Fibroblast of upper back skin (primary cell): Measurements from ENCODE around the gene GPS2.

ENCODE experiments used
- DNase-seq: peaks from one replicate; pipeline ENCODE4 v3.0.0-alpha.2; 2013

GPS2 gene

DNA sequence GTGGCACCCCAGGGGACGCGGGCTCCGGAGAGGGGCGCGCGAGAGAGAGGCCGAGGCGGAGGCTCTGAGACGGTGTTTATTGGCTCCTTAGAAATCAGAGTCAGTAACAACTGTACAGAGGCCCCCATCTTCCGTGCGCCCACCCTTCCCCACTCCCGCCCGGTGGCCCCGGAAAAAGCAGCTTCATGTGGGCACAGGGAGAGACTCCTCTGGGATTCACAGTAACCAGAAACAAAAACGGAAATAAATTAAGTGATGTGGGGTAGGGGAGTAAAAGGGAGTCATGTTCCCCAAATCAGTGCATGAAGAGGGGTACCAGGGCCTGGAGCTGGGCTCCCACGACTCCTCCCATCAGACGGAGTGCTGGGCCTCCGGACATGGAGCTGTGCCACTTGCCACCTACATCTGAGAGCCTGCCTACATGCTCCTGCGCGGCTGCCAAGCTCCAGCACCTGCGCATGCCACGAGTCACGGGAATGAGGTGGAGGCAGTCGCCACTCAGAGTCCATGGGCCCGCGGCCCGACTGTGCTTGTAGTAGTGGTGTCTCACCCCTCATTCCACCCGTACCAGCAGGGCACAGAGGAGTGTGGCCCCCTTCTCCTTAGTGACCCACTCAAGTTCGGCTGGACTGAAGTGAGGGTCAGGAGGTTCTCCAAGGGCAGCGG, 543 bp upstream of the GPS2 start:
- DNase-seq, result no peak

DNA sequence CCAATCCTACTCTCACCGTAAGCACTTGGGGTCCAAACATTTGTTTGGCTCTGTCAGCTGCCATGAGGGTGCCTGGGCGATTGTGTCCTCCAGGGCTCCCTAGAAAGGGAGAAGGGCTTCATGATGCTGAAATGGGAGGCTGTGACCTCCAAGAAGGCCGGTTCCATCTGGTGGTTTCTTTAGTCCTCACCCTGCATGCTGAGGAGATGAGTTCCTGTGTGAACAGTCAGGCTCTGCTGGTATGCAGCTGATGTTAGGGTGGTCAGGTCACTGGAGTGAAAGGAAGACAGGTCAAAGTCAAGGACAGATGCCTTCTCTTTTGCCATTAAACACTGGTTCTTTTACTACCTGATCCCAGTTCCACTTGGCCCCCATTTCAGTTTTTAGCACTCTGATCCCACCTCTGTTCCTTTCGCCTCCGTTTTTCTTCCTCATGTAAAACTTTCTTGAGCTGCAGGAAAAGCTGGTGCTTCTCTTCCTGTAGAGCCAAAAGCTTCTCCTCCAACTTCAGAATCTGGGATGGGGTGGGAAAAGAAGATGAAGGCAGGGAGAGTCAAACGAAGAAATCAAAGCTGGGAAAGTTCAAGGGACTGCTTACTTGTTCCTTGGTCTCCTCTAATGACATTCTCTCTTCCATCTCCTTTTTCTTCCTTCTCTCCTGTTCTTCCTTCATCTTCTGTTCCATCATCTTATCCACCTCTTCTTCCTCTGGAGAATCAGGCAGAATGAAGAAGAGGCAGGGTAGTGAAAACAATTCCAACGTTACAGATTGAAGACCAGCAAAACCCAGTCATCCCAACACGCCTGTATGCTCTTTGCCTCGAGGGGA, 1.1 kb downstream of the GPS2 start:
- DNase-seq, result no peak

DNA sequence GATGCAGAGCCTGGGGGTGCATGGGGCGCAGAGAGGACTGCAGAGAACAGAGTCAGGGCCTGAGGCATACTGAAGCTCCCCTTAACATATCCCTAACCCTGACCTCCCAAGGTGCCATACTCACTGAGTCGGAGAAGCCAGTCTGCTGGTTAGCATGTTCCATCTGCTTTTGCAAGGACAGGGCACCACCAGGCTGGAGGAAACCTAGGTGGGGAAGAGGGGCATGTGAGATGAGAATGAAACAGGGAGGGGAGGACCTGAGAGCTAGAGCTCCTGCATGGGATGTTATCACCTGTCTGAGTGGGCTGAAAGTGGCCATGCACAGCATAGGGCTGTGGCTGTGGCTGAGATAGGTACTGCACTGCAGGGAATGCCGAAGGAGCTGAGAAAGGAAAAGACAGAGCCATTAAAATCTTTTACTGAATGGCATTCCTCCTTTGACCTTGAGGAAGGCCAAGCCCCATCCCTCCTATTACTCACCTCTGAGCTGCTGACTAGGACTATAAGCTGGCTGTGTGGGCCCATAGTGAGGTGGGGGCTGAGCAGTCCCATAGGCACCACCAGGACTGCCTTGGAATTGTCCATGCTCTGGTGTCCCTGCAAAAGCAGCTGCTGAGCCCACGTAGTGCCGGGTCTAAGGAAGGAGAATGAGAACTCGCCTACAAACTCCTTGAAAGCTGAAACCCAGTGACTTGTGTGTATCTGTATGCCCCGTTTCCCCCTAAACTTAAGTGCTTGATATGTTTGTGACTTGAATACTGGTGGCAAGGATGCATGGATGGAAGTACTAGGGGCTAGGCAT, 1.9 kb downstream of the GPS2 start:
- no peak for DNase-seq

DNA sequence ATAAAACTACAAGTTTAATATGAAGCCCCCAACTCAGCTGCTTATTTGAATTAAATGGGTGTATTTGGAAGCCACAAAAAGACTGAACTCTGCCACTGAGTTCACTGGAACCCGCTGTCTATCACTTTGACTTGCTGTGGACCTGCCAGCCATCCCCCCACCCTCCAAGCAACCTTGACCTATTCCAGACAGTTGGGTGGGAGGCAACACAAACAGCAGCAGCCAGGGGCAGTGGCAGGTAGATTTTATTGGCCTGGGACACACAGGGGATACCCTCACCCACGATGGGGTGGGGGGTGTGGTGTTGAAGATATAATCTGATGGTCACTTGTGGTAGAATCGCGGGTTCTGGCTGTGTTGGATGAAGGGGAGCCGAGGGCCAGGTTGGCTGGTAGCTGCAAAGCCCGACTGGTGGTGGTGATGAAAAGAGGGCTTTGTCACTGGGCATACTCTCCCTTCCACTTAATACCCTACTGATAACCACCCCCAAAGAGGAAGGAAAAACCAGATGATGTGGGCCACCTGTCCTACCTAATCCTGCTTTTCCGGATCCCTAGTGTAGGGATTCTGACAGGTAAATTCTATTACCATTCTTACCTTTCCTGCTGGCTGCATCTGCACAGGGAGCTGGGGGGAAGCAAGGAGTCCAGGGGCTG, 2.6 kb downstream of the GPS2 start:
- DNase-seq, result no peak

DNA sequence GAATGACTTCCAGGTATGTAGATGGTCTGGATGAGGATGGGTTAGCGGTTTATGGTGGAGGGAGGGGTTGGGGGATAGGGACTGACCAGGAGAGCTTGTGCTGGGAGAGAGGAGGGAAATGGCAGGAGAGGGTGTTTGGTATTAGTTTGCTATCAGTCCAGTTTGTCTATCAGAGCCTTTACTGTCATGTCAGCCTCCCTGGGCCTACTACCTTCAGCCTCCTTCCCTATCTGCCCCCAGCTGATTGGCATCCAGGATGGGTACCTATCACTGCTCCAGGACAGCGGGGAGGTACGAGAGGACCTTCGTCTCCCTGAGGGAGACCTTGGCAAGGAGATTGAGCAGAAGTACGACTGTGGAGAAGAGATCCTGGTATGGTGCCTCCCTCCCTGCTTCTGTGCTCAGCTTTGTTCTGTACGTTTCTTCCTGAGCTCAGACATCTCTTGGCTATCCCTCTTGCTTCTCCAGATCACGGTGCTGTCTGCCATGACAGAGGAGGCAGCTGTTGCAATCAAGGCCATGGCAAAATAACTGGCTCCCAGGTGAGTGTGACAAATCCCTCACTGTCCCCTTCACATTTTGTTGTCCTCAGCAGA, 4.0 kb downstream of the GPS2 start:
- no peak for DNase-seq

DNA sequence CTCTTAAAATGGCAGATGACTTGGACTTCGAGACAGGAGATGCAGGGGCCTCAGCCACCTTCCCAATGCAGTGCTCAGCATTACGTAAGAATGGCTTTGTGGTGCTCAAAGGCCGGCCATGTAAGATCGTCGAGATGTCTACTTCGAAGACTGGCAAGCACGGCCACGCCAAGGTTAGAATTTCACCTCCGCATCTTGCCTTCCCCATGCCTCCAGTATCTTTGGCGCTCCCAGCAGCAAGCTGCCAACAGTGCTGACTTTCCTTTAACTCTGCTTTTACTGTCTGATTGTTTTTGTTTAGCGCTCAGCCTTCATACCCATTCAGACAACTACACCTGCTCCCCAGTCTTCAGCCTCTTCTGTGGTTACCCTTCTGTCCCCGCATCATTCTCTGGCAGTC, 5.5 kb downstream of the GPS2 start:
- DNase-seq, result no peak

DNA sequence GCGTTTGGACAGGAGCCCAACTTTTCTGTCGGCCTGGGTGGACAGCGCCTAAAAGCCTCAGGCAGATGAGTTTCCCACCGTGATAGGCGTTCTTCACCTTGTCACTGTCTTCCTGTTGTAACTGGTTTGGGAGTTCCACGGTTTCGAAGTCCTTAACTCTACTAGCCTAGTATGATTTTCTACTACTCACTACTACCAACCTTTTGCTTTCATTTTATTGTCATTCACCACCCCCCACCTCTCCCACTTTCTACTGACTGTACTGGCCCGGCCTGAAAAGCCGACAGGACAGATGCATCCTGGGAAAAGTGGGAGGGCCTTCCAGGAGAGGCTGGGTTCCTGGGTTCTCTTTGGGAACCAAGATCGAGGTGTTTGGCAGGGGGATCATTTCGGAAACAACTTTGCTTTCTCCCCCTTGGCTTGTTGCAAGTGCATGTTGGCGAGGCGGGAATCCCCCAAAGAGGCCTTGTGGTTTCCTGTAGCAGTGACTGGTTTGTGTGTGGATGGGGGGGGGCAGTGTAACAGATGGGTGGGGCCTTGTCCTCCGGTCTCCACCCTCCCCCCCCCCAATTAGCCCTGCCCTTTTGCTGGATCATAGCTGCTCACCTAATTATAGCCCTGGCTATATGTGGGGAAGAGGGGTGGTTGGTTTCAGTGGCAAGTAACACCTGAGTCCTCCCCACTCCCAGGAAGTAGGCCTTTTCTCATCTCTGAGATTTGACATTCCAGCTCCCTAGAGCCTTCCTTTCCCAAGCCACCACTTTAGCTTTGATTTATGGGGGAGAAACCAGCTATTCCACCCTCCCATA, 6.3 kb downstream of the GPS2 start:
- DNase-seq, result peak; percentile 78

DNA sequence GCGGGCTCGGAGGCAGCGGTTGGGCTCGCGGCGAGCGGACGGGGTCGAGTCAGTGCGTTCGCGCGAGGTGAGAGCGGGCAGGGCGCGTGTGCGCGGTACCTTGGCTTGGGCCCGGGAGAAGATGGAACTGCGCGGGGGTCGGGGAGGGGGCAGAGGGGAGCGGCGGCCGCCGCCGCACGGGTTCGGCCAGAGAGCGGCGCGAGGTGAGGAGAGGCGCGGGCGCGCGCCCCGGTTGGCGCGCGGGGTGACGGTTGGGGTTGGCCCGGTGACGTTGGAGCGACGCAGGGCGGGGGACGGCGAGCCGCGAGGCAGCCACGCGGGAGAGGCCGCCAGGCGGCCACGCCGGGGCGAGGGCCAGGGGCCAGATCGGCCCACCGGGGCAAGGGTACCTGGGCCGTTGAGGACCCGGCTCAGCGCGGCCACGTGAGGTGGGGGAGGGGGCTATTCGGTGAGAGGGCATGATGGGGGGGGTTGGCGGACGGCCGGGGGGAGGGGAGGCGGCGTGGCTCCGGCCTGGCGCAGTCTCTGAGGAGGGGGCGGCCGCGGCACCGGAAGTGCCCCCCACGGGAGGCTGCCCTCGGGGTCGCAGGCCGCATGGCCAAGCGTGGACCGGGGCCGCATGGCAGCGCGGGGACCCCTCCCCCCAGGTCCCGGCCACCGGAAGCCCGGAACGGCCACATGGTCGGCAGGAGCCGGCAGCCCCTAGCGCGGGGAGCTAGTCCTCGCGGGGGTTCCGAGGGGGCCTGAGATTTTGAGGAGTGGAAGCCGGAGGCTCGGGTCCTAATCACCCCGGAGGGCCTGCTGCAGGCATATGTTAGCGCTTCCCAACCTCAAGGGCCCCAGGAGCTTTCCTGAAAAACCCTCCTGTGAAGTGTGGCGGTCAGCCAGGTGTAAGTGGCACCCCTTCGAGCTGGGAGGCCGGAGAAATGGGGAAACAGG, 7.2 kb downstream of the GPS2 start:
- DNase-seq, result peak; percentile 17

DNA sequence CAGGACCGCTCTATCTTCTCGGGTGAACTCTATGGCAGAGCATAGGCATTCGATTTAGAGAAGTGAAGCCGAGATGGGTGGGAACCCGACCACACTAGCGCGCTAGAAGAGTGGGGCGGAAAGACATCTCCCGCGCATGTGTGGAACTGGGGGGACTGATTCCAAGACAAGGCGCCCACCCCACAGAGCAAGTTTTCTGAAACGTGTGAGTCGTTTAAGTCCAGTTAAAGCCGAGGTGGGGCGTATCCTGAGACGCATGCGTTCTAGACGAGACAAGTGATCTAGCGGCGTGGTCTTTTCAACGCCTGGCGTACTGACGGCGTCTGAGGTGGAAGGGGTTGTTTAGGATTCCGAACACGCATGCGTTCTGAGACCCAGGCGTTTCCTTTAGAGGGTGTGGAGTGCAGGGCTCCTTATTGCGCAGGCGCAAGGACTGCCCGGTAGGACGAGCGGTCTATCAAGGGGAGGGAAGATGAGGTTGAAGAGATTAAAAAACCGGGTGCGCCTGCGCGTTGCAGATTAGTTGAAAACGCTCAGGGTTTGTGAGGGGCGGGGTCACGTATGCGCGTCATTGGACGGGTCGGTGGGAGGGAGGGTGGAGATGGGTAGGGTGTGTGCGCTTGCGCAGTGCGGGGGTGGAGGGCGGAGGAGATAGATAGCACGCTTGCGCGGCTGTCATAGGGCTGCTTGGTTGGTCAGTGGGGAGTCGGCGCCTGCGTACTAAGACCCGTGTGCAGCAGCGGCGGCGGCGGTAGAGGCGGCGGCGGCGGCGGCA, 8.1 kb downstream of the GPS2 start, which contains the start of gene EIF5A:
TSS of gene EIF5A (plus strand) at position 718 of the 775 bp plus-strand sequence. CDS start 2,008 bp downstream, outside the sequence.
- DNase-seq, result peak; percentile 100

DNA sequence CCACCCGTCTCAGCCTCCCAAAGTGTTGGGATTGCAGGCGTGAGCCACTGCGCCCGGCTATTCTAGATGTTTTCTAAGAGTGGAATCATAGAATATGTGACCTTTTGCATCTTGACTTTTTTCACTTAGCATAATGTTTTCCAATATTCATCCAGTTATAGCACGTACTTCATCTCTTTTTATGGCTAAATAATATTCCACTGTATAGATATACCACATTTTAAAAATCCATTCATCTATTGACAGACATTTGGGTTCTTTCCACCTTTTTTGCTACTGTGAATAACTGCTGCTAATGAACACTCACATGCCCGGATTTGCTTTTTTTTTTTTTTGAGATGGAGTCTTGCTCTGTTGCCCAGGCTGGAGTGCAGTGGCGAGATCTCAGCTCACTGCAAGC, 11.0 kb downstream of the GPS2 start:
- DNase-seq, result no peak

DNA sequence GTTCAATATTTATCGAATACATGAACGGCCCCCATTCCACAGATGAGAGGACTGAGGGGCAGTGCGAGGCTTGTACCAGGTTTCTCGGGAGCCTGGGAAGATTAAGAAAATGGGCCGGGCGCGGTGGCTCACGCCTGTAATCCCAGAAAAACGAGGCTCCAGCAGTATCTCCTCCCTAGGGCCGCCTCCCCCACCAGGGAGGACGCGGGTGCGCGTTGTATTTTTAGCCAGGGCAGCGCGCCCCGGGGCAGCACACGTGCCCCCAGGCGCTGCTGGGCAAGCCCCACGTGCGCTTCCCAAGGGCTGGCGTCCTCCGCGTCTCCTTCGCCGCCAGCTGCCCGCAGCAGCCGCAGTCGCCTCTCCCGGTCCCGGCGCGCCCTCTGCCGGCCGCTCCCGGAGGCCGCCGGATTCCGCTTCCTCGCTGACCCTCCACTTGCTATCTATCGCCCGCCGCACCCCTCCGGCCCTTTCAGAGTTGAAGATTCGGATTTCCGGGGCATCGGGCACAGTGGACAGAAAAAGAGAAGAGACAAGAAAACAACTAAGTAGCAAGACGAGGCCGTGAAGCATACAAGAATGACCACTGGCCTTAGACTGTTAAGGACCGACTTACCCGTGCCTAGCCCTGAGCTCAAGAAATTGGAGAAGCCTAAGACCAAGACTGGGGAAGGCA, 18.8 kb downstream of the GPS2 start:
- DNase-seq, result peak; percentile 65

DNA sequence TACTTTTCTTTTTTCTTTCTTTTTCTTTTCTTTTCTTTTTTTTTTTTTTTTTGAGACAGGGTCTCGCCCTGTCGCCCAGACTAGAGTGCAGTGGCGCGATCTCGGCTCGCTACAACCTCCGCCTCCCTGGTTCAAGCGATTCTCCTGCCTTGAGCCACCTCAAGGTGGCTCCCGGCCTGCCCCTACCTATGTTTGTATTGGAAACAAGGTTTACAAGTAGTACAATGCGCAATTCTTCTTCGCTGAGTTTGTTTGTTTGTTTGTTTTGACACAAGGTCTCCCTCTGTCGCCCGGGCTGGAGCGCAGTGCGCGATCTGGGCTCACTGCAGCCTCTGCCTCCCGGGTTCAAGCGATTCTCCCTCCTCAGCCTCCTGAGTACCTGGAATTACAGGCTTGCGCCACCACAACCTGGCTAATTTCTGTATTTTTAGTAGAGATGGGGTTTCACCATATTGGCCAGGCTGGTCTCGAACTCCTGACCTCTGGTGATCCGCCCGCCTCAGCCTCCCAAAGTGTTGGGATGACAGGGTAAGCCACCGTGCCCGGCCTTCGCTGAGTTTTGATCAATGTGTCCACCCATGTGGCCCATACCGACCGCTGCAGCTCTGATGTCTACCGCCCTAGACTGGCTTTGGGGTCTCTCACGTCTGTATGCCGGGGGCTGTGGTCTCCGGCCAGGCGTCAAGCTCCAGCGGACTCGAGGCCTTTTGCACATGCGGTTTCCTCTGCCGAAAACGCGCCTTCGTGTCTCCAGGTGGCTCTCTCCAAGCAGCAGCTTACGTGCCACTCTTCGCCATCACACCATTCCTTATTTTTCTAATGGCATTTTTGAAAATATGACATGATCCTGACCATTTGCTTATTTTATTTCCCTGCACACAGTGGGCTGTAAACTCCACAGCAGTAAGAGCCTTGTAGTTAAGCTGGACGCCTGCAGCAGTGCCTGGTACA, 19.7 kb downstream of the GPS2 start:
- no peak for DNase-seq

DNA sequence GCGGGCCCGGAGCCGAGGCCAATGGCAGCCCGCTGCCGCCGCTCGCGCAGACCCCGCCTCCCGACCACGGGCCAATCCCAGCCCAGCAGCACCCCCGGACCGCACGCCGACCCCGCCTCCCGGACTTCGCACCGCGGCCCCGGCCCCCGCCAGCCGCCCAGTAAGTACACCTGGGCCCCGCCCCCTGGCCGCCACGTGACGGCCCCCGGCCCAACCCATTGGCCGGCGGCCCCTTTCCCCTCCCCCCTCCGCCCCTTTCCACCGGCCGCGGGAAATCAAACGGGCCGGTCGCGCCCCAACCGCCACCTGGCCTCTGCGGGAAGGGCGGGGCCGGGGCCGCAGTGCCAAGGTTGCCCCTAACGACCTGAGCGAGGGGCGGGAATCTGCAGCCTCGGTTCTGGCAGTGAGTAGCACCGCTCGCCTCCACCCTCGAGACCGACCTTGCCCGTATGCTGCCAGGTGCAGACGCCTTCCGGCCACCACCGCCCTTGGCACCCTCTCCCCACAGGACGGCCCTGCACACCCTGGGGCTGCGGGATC, 20.5 kb downstream of the GPS2 start, which contains the start of gene YBX2:
TSS of gene YBX2 (minus strand) at position 26 of the 540 bp plus-strand sequence. CDS start 139 bp downstream, outside the sequence.
- peak; percentile 27 for DNase-seq

DNA sequence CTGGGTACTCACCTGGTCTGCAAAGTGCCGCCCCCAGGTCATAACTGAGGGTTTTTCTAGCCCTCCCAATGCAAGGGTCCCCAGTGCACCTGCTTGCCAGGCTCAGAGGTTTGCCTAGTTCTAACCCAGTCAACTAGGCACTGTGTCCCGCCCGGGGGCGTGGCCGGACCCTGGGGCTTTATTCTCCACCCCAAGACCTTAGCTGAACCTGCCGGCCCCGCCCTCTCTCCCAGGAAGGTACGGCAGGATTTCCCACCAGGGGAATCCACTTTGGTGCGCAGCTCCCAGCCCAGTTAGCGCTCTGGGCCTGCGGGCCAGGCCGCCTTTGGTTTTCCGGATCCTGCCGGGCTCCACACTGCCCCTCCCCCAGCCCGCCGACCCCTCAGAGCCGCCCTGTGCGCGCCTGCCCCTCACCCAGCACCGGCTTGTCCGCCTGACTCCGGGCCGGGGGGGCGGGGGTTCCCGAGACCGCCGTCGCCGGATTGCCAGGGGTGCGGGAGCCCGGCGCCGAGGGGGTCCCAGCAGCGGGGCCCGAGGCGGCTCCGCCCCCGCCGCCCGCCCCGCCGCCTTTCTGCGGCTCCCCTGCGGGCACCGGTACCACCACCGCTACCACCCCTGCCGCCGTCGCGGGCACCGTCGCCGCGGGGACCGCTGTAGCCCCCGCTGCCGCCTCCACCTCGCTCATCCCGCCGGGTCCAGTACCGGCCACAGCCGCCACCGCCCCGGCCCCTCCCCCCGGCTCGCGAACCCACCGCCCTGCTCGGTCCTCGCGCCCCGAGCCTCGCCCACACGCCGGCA, 21.1 kb downstream of the GPS2 start:
- DNase-seq, result no peak

DNA sequence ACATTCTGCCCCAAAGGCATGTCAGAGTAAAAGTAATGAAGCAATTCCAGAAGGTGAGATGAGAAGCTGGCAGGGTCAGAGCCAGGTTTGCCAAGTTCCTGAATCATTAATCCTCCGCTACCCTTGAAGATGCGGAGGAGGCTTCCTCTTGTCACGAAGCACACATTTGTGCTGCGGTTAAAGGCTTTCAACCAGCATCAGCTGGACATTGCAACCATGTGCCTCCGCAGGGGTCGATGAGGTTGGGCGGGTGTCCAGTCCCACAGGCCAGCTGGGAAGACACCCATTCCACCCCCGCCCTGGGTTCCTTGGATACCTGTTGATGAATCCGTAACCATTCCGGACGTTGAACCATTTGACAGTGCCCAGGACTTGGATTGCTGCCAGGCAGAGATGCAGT, 22.0 kb downstream of the GPS2 start:
- DNase-seq, result no peak

DNA sequence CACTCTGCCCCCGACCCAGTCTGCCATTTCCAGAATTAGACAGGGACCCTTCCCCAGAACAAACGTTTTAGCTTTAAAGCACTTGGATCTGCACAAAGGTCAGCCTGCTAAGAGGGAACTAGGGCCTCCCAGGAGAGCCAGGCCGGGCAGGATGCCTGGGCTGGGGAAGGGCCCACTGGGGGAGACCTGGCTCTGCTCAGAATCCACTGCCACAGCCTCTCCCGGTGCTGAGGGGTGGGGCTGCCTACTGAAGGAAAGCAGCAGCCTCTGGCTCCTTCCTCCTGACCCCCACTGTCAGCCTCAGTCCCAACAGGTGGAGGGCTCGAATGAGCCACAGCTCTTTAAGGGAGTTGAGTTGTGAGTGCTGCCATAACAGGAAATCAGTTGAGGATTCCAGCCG, 22.4 kb downstream of the GPS2 start:
- no peak for DNase-seq

DNA sequence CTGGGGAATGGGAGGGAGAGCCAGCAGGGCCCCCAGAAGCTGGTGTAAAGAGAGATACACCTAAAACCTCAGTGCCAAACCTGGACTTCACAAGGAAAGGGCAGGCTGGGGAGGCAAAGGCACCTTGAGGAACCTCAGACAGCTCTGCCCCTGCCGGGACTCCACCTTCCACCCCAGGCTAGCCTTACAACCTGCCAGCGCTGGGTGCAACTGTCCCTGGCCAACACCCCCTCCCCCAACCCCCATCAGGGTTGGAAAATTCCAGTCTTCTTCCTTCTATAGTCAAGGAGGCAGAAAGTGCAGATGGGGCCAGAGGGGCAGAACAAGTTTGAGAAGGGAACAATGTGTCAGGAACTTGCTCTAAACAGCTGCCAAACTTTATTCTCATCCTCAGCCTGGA, 23.0 kb downstream of the GPS2 start:
- no peak for DNase-seq
